CD4-positive, alpha-beta memory T cell (primary cell): ENCODE measurements around the gene EXOC6B. TPM values are rescaled to one million over a fixed set of nuclear protein-coding genes. Genes with fewer than 3 reads are reported as not detected.

ENCODE experiments used
- CTCF ChIA-PET: fragments of 350-600 bp; sonication (Branson Sonifier 250); formaldehyde crosslinking; loops from one replicate; lab custom pipeline; 2021; ENCODE audit warnings: inconsistent platforms; ENCODE audit not compliant: partially characterized antibody; lab: Charles Lee
- POLR2A ChIA-PET: fragments of 350-600 bp; sonication (Branson Sonifier 250); formaldehyde crosslinking; loops from one replicate; lab custom pipeline; 2021; ENCODE audit not compliant: partially characterized antibody; lab: Charles Lee
- DNase-seq, 5 donors: peaks; one replicate each; pipeline versions ENCODE4 v3.0.0 to v3.0.0-alpha.2; 2020 to 2022; ENCODE audit warnings: mixed read lengths in 1 of 5
- H3K27ac ChIP-seq: one replicate; pipeline ENCODE4 v1.7.0; 2013; ENCODE audit warnings: low read depth, low read length
- H3K27me3 ChIP-seq: 2 replicates; pipeline ENCODE4 v1.7.0; 2013; ENCODE audit warnings: mild to moderate bottlenecking, low read length, moderate library complexity; ENCODE audit not compliant: insufficient read depth
- H3K36me3 ChIP-seq: 2 replicates; pipeline ENCODE4 v1.7.0; 2013; ENCODE audit warnings: mild to moderate bottlenecking, low read length, moderate library complexity; ENCODE audit not compliant: insufficient read depth
- H3K4me1 ChIP-seq: 2 replicates; pipeline ENCODE4 v1.7.0; 2013; ENCODE audit warnings: mild to moderate bottlenecking, low read length, moderate library complexity; ENCODE audit not compliant: insufficient read depth
- H3K4me3 ChIP-seq, 2 donors: one replicate each; pipeline ENCODE4 v1.7.0; 2013; ENCODE audit warnings: low read length in 2 of 2, mild to moderate bottlenecking in 1 of 2
- H3K9me3 ChIP-seq, 2 donors: one replicate each; pipeline ENCODE4 v1.7.0; 2013; ENCODE audit warnings: low read length in 2 of 2, control low read depth in 1 of 2; ENCODE audit not compliant: control insufficient read depth in 1 of 2
- H3K27ac Mint-ChIP-seq, 7 donors: one replicate each; pipeline ENCODE4 v1.8.0; 2020 to 2021; ENCODE audit warnings: mixed read lengths in 7 of 7, mild to moderate bottlenecking in 6 of 7, inconsistent platforms in 3 of 7, moderate library complexity in 3 of 7
- H3K27me3 Mint-ChIP-seq, 2 donors: one replicate each; pipeline ENCODE4 v1.8.0; 2020 to 2021; ENCODE audit warnings: mixed read lengths in 2 of 2
- H3K36me3 Mint-ChIP-seq, 2 donors: one replicate each; pipeline ENCODE4 v1.8.0; 2020 to 2021; ENCODE audit warnings: mixed read lengths in 2 of 2, inconsistent platforms in 1 of 2, mild to moderate bottlenecking in 1 of 2
- H3K4me1 Mint-ChIP-seq, 4 donors: one replicate each; pipeline ENCODE4 v1.8.0; 2020 to 2021; ENCODE audit warnings: mixed read lengths in 4 of 4, mild to moderate bottlenecking in 1 of 4
- H3K4me3 Mint-ChIP-seq, 8 donors: one replicate each; pipeline ENCODE4 v1.8.0; 2020 to 2021; ENCODE audit warnings: mixed read lengths in 8 of 8, mild to moderate bottlenecking in 7 of 8, moderate library complexity in 6 of 8, inconsistent platforms in 3 of 8
- H3K9me3 Mint-ChIP-seq, 8 donors: one replicate each; pipeline ENCODE4 v1.8.0; 2020 to 2021; ENCODE audit warnings: mixed read lengths in 8 of 8, mild to moderate bottlenecking in 5 of 8, inconsistent platforms in 3 of 8, moderate library complexity in 1 of 8
- intact Hi-C: fragments of 100-400 bp; cut with micrococcal nuclease; formaldehyde crosslinking; loops from one replicate; pipeline ENCODE4 v1.15.1; 2023
- polyA plus RNA-seq, 2 donors: library from polyadenylated mRNA; unstranded; fragments of 300-500 nt; fragmentation: Illumina TruSeq; gene quantifications; one replicate each; pipeline ENCODE4 v1.2.3, GENCODE V29; 2021
- total RNA-seq, 2 experiments: library from RNA; stranded (reverse); gene quantifications; one replicate each; pipeline ENCODE4 v1.2.3, GENCODE V29; 2021

EXOC6B gene
- total and polyA plus RNA-seq, 4 experiments from 2014 or later = 1.3 to 19.8 (median 10.7) TPM

GRCh38 chr2:72843301-72843700, 17.5 kb upstream of the EXOC6B start:
- POLR2A ChIA-PET = no interaction called here

GRCh38 chr2:72841462-72842125, 15.8 kb upstream of the EXOC6B start:
- H3K27me3 Mint-ChIP-seq = peaks cover 12 to 24% of the 10 kb centered on the region in 2 donors
- no peak for DNase-seq
- Histone ChIP-seq H3K36me3 (no peaks in the 10 kb centered on the region), H3K27ac (no peak overlapping the region), H3K9me3 (no peaks in the 10 kb centered on the region), H3K27me3 (no peaks in the 10 kb centered on the region), H3K4me1 (no peaks in the 10 kb centered on the region), H3K4me3 (no peak overlapping the region)
- no peaks in the 10 kb centered on the region for H3K36me3 Mint-ChIP-seq
- H3K4me1 Mint-ChIP-seq = no peaks in the 10 kb centered on the region
- no peak overlapping the region for H3K4me3 Mint-ChIP-seq
- no peak overlapping the region for H3K27ac Mint-ChIP-seq
- CTCF ChIA-PET = interaction anchor here (0.6 to 1.9 kb wide), 3 partner anchors 18 to 23 kb away, joined by 3 to 6 read pairs (median 6); no protein-coding TSS in a partner anchor
- POLR2A ChIA-PET = no interaction called here
- H3K9me3 Mint-ChIP-seq = peaks cover 0 to 2% (median 0%) of the 10 kb centered on the region in 8 donors
- intact Hi-C loops = no loop called here

More at GRCh38 chr2:72843301-72843700, 17.5 kb upstream of the EXOC6B start:
- Histone ChIP-seq H3K4me3 (no peak overlapping the region), H3K4me1 (no peaks in the 10 kb centered on the region), H3K36me3 (no peaks in the 10 kb centered on the region), H3K27ac (no peak overlapping the region), H3K27me3 (no peaks in the 10 kb centered on the region), H3K9me3 (no peaks in the 10 kb centered on the region)
- Mint-ChIP-seq H3K4me1 (no peaks in the 10 kb centered on the region), H3K9me3 (peaks cover 0 to 2% (median 0%) of the 10 kb centered on the region in 8 donors), H3K27ac (no peak overlapping the region), H3K36me3 (no peaks in the 10 kb centered on the region), H3K27me3 (peaks cover 12 to 24% of the 10 kb centered on the region in 2 donors), H3K4me3 (no peak overlapping the region)
- DNase-seq = no peak
- intact Hi-C loops = no loop called here
- CTCF ChIA-PET = no interaction called here

DNA sequence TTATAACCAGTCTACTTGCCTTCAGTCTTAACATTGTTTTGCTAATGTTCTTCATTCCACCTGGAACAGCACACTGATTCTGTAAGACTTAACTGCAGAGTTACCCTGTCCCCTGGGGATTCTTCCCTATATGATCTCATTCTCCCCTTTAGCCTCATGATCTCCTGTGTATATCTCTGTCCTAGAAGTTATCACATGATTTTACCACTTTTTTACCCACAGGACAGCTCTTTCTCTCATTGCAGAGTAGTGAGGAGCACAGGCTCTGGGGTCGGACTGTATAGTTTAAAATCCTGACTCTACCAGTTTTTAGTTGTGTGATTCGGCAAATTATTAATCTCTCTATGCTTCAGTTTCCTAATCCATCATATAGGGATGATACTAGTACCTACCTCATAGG, 14.2 kb upstream of the EXOC6B start:
- no peaks in the 10 kb centered on the region for H3K36me3 ChIP-seq
- H3K9me3 Mint-ChIP-seq = peaks cover 0 to 3% (median 0%) of the 10 kb centered on the region in 8 donors
- ChIA-PET CTCF (no interaction called here), POLR2A (no interaction called here)
- H3K4me3 Mint-ChIP-seq = no peak overlapping the region
- no peak for DNase-seq
- no peaks in the 10 kb centered on the region for H3K36me3 Mint-ChIP-seq
- no peak overlapping the region for H3K4me3 ChIP-seq
- H3K4me1 ChIP-seq = no peaks in the 10 kb centered on the region
- intact Hi-C loops = no loop called here
- H3K9me3 ChIP-seq = no peaks in the 10 kb centered on the region
- H3K27me3 ChIP-seq = no peaks in the 10 kb centered on the region
- no peak overlapping the region for H3K27ac ChIP-seq
- H3K27me3 Mint-ChIP-seq = peaks cover 10 to 23% of the 10 kb centered on the region in 2 donors
- no peak overlapping the region for H3K27ac Mint-ChIP-seq
- no peaks in the 10 kb centered on the region for H3K4me1 Mint-ChIP-seq

DNA sequence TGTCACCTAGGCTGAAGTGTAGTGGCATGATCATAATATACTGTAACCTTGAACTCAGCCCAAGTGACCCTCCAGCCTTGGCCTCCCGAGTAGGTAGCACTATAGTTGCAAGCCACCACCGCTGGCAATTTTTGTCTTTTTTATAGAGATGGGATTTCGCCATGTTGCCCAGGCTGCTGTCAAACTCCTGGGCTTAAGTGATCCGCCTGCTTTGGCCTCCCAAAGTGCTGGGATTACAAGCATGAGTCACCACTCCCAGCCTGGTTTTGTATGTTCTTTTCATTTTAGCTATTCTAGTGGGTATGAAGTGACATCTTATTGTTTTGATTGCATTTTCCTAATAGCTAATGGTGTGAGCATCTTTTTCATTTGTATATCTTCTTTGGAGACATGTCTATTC, 11.3 kb upstream of the EXOC6B start:
- Mint-ChIP-seq H3K4me1 (peaks cover 4 to 10% (median 7%) of the 10 kb centered on the region in 4 donors), H3K27ac (no peak overlapping the region), H3K27me3 (peaks cover 5 to 10% of the 10 kb centered on the region in 2 donors), H3K9me3 (peaks cover 0 to 2% (median 0%) of the 10 kb centered on the region in 8 donors), H3K4me3 (no peak overlapping the region), H3K36me3 (no peaks in the 10 kb centered on the region)
- H3K27me3 ChIP-seq = no peaks in the 10 kb centered on the region
- no peak for DNase-seq
- no peak overlapping the region for H3K4me3 ChIP-seq
- intact Hi-C loops = no loop called here
- no peak overlapping the region for H3K27ac ChIP-seq
- no peaks in the 10 kb centered on the region for H3K9me3 ChIP-seq
- ChIA-PET CTCF (interaction anchor here (0.6 to 0.8 kb wide), 3 partner anchors 23 to 913 kb away, joined by 3 to 5 read pairs (median 4); no protein-coding TSS in a partner anchor), POLR2A (no interaction called here)
- no peaks in the 10 kb centered on the region for H3K4me1 ChIP-seq
- no peaks in the 10 kb centered on the region for H3K36me3 ChIP-seq

DNA sequence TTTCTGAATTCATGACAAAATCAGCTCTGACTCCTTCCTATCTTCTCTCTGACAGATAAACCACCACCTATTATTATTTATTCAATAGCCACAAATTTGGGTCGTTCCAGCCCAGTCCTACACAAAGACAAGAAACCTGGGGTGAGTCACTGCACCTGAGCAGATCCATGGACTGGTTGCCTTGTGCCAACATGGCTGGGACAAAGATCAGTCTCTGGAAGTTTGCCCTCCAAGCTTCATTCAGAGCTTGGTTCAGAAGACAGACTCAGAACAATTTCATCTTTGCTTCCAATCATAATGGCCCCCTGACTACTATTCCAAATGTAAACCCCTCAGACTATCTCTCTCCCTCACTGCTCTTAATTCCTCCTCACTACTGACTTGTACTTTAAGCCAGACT, 9.6 kb upstream of the EXOC6B start:
- H3K4me3 Mint-ChIP-seq = no peak overlapping the region
- no peak overlapping the region for H3K27ac Mint-ChIP-seq
- CTCF ChIA-PET = interaction anchor here (1.4 kb wide), 1 partner anchor 24 kb away, joined by 3 read pairs; no protein-coding TSS in a partner anchor

DNA sequence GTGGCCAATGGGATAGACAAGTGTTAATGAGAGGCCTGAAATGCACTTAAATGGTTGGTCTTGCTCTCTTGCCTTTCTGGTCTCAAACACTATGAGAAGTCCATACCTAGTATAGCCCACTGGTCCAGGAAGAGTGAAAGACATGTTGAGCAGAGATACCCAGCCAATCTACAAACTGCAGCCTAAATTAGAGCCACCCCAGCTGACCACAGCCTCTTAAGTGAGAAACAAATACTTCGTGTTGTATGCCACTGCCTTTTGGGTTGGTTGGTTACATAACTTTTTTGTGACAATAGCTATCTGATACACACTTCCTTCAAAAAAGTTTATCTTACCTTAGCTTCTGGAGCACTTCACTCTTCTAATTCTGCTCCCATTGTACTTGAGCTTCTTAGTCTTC, 8.8 kb upstream of the EXOC6B start:
- Histone ChIP-seq H3K4me1 (no peaks in the 10 kb centered on the region), H3K36me3 (no peaks in the 10 kb centered on the region), H3K27me3 (no peaks in the 10 kb centered on the region), H3K27ac (no peak overlapping the region), H3K4me3 (no peak overlapping the region), H3K9me3 (no peaks in the 10 kb centered on the region)
- ChIA-PET CTCF (interaction anchor here (1.4 kb wide), 1 partner anchor 25 kb away, joined by 3 read pairs; no protein-coding TSS in a partner anchor), POLR2A (no interaction called here)
- Mint-ChIP-seq H3K9me3 (peaks cover 0 to 2% (median 0%) of the 10 kb centered on the region in 8 donors), H3K27me3 (peaks cover 1 to 5% of the 10 kb centered on the region in 2 donors), H3K36me3 (no peaks in the 10 kb centered on the region), H3K27ac (no peak overlapping the region), H3K4me3 (no peak overlapping the region), H3K4me1 (peaks cover 4 to 10% (median 7%) of the 10 kb centered on the region in 4 donors)
- DNase-seq = no peak
- intact Hi-C loops = no loop called here

More for the DNA sequence above, 9.6 kb upstream of the EXOC6B start:
- Histone ChIP-seq H3K4me3 (no peak overlapping the region), H3K27me3 (no peaks in the 10 kb centered on the region), H3K36me3 (no peaks in the 10 kb centered on the region), H3K27ac (no peak overlapping the region), H3K4me1 (no peaks in the 10 kb centered on the region), H3K9me3 (no peaks in the 10 kb centered on the region)
- peaks cover 4 to 10% (median 7%) of the 10 kb centered on the region in 4 donors for H3K4me1 Mint-ChIP-seq
- no peak for DNase-seq
- no peaks in the 10 kb centered on the region for H3K36me3 Mint-ChIP-seq
- intact Hi-C loops = no loop called here
- peaks cover 5 to 7% of the 10 kb centered on the region in 2 donors for H3K27me3 Mint-ChIP-seq
- POLR2A ChIA-PET = no interaction called here
- peaks cover 0 to 2% (median 0%) of the 10 kb centered on the region in 8 donors for H3K9me3 Mint-ChIP-seq

GRCh38 chr2:72833084-72833714, 7.4 kb upstream of the EXOC6B start:
- POLR2A ChIA-PET = no interaction called here
- Histone ChIP-seq H3K36me3 (no peaks in the 10 kb centered on the region), H3K27ac (no peak overlapping the region), H3K4me3 (no peak overlapping the region), H3K9me3 (no peaks in the 10 kb centered on the region), H3K4me1 (no peaks in the 10 kb centered on the region), H3K27me3 (no peaks in the 10 kb centered on the region)
- Mint-ChIP-seq H3K27me3 (peaks cover 1 to 5% of the 10 kb centered on the region in 2 donors), H3K4me1 (peaks cover 4 to 10% (median 7%) of the 10 kb centered on the region in 4 donors), H3K4me3 (no peak overlapping the region), H3K9me3 (peaks cover 0 to 2% (median 0%) of the 10 kb centered on the region in 8 donors), H3K27ac (peak overlapping the region in 2 of 7 donors; percentile 11 to 38), H3K36me3 (no peaks in the 10 kb centered on the region)
- peak; percentile 28 to 46 (median 37) for DNase-seq
- intact Hi-C loops = no loop called here
- CTCF ChIA-PET = interaction anchor here (0.9 to 1.0 kb wide), 3 partner anchors 26 to 54 kb away, joined by 3 read pairs; partner anchors contain the start of gene SPR
